ENCODE data around the gene SOX9.

- TF ChIP-seq CTCF (conservative IDR thresholded peaks at IDR 0.05; ENCODE audit: low read depth, low read length): no peak
- TF ChIP-seq EZH2 (IDR thresholded peaks at IDR 0.05; ENCODE audit: borderline replicate concordance, low read depth, low read length, poor library complexity, severe bottlenecking): no peak
These were observed 10.4 kb upstream of the SOX9 start for GRCh38 chr17:72110231-72110941.

Data from A673 (cell line).